CD4-positive, alpha-beta T cell (primary cell): ENCODE results near the gene CFDP1. TPM values are rescaled to one million over a fixed set of nuclear protein-coding genes. Genes with fewer than 3 reads are reported as not detected.

Experiments
- ATAC-seq: fragments of 200-7000 bp; cut with Tn5 transposase; one replicate; pipeline ENCODE4 v1.10.0; 2022; ENCODE audit warnings: mild to moderate bottlenecking; ENCODE audit not compliant: poor library complexity
- CTCF ChIA-PET: fragments of 350-600 bp; sonication (Branson Sonifier 250); formaldehyde crosslinking; loops from one replicate; lab custom pipeline; 2021; ENCODE audit warnings: antibody characterized with exemption, inconsistent platforms; lab: Charles Lee
- POLR2A ChIA-PET: fragments of 350-600 bp; sonication (Branson Sonifier 250); formaldehyde crosslinking; loops from one replicate; lab custom pipeline; 2021; ENCODE audit warnings: antibody characterized with exemption, inconsistent platforms; lab: Charles Lee
- DNase-seq, 14 experiments: peaks; one replicate each; pipeline ENCODE4 v3.0.0-alpha.2; 2013 to 2020; ENCODE audit warnings: mixed read lengths in 2 of 14
- H3K27ac ChIP-seq, 2 donors: one replicate each; pipeline versions ENCODE4 v1.5.1 to v1.7.0; 2013; ENCODE audit warnings: low read length in 2 of 2, low read depth in 1 of 2, mild to moderate bottlenecking in 1 of 2
- H3K27me3 ChIP-seq, 2 experiments: 1 replicate in 1 of 2; 2 replicates in 1 of 2; pipeline versions ENCODE4 v1.6.1 to v1.7.0; 2013; ENCODE audit warnings: low read length in 2 of 2, control low read depth in 1 of 2, mild to moderate bottlenecking in 1 of 2, moderate library complexity in 1 of 2; ENCODE audit not compliant: insufficient read depth in 2 of 2, control insufficient read depth in 1 of 2
- H3K36me3 ChIP-seq: one replicate; pipeline ENCODE4 v1.6.1; 2013; ENCODE audit warnings: low read length, control low read depth; ENCODE audit not compliant: insufficient read depth
- H3K4me1 ChIP-seq: one replicate; pipeline ENCODE4 v1.6.1; 2013; ENCODE audit warnings: low read length, control low read depth; ENCODE audit not compliant: insufficient read depth
- H3K4me3 ChIP-seq: one replicate; pipeline ENCODE4 v1.5.1; 2013; ENCODE audit warnings: mild to moderate bottlenecking, low read length, moderate library complexity
- H3K9me3 ChIP-seq, 2 experiments: 1 replicate in 1 of 2; 2 replicates in 1 of 2; pipeline versions ENCODE4 v1.6.1 to v1.7.0; 2013; ENCODE audit warnings: low read length in 2 of 2, mild to moderate bottlenecking in 2 of 2, control low read depth in 1 of 2, moderate library complexity in 1 of 2; ENCODE audit not compliant: control insufficient read depth in 1 of 2, insufficient read depth in 1 of 2
- H3K27ac Mint-ChIP-seq: one replicate; pipeline ENCODE4 v1.8.0; 2020; ENCODE audit warnings: mixed read lengths
- H3K27me3 Mint-ChIP-seq: one replicate; pipeline ENCODE4 v1.8.0; 2021; ENCODE audit warnings: mixed read lengths
- H3K36me3 Mint-ChIP-seq: one replicate; pipeline ENCODE4 v1.8.0; 2021; ENCODE audit warnings: low read depth, mixed read lengths
- H3K4me1 Mint-ChIP-seq: one replicate; pipeline ENCODE4 v1.8.0; 2021; ENCODE audit warnings: low read depth, mixed read lengths
- H3K4me3 Mint-ChIP-seq: one replicate; pipeline ENCODE4 v1.8.0; 2020; ENCODE audit warnings: mild to moderate bottlenecking, mixed read lengths
- H3K9me3 Mint-ChIP-seq: one replicate; pipeline ENCODE4 v1.8.0; 2020; ENCODE audit warnings: mixed read lengths
- intact Hi-C, 2 experiments: fragments of 100-400 bp; cut with DNase I in 1 of 2; cut with micrococcal nuclease in 1 of 2; formaldehyde crosslinking; loops; one replicate each; pipeline versions ENCODE4 v1.15.1 to v1.9.0; 2023 to 2025; cut with DNase I, micrococcal nuclease
- total RNA-seq, 174 experiments: library from RNA in 2 of 174; stranded (reverse) in 2 of 174; gene quantifications; one replicate each; pipeline ENCODE4 v1.2.3 and lab custom pipeline; 2021 to 2026
- TF ChIP-seq, protein P1 (sequence below): fragments of 200-600 bp; IDR thresholded peaks from one replicate; pipeline ENCODE4 v1.8.0; 2022; ENCODE audit warnings: antibody characterized with exemption, mild to moderate bottlenecking

CFDP1 gene
- total RNA-seq, 2 experiments from 2014 or later, result 23.0 to 25.5 TPM

GRCh38 chr16:75318737-75319136, 114.6 kb downstream of the CFDP1 start:
- Mint-ChIP-seq H3K9me3 (no peaks in the 10 kb centered on the region), H3K27ac (no peak overlapping the region), H3K4me3 (no peak overlapping the region), H3K27me3 (no peaks in the 10 kb centered on the region), H3K4me1 (peaks cover 26% of the 10 kb centered on the region), H3K36me3 (peaks cover 24% of the 10 kb centered on the region)
- DNase-seq, result no peak
- POLR2A ChIA-PET, result no interaction called here
- Histone ChIP-seq H3K9me3 (no peaks in the 10 kb centered on the region), H3K27ac (no peak overlapping the region), H3K36me3 (no peaks in the 10 kb centered on the region), H3K4me1 (peaks cover 22% of the 10 kb centered on the region), H3K4me3 (no peak overlapping the region), H3K27me3 (no peaks in the 10 kb centered on the region)
- TF ChIP-seq, protein P1, sequence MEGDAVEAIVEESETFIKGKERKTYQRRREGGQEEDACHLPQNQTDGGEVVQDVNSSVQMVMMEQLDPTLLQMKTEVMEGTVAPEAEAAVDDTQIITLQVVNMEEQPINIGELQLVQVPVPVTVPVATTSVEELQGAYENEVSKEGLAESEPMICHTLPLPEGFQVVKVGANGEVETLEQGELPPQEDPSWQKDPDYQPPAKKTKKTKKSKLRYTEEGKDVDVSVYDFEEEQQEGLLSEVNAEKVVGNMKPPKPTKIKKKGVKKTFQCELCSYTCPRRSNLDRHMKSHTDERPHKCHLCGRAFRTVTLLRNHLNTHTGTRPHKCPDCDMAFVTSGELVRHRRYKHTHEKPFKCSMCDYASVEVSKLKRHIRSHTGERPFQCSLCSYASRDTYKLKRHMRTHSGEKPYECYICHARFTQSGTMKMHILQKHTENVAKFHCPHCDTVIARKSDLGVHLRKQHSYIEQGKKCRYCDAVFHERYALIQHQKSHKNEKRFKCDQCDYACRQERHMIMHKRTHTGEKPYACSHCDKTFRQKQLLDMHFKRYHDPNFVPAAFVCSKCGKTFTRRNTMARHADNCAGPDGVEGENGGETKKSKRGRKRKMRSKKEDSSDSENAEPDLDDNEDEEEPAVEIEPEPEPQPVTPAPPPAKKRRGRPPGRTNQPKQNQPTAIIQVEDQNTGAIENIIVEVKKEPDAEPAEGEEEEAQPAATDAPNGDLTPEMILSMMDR, result no peak
- intact Hi-C loops, result no loop called here
- ATAC-seq, result no peak
- CTCF ChIA-PET, result no interaction called here

GRCh38 chr16:75317532-75317931, 115.8 kb downstream of the CFDP1 start:
- H3K4me3 Mint-ChIP-seq, result no peak overlapping the region
- peaks cover 25% of the 10 kb centered on the region for H3K4me1 Mint-ChIP-seq
- intact Hi-C loops, result no loop called here
- H3K27ac ChIP-seq, result no peak overlapping the region
- peaks cover 29% of the 10 kb centered on the region for H3K36me3 Mint-ChIP-seq
- DNase-seq, result no peak
- H3K36me3 ChIP-seq, result no peaks in the 10 kb centered on the region
- peaks cover 22% of the 10 kb centered on the region for H3K4me1 ChIP-seq
- H3K9me3 ChIP-seq, result no peaks in the 10 kb centered on the region
- no peaks in the 10 kb centered on the region for H3K27me3 ChIP-seq
- POLR2A ChIA-PET, result no interaction called here
- no peak overlapping the region for H3K27ac Mint-ChIP-seq
- H3K27me3 Mint-ChIP-seq, result no peaks in the 10 kb centered on the region
- H3K4me3 ChIP-seq, result no peak overlapping the region
- no peaks in the 10 kb centered on the region for H3K9me3 Mint-ChIP-seq
- TF ChIP-seq, protein P1, result no peak
- CTCF ChIA-PET, result no interaction called here
- no peak for ATAC-seq

DNA sequence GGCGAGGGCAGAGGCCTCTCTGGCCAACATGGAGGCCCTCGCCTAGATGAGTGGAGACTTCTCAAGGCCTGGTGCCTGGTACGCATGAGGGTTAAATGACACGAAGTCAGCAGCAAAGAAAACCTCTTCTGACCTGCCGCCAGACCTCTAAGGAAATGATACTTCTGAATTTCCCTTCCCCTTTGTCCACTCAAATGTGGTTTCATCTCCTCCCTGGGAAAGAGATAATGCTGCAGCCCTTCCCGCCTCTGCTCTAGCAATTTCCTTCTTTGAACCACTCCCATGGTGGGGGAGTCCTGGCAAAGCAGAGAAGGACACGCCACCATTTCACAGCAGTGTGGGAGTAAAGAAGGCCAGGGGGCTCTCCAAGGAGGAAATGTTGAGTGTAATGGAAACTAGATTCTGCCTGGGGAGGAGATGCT, 116.2 kb downstream of the CFDP1 start:
- Histone ChIP-seq H3K4me3 (no peak overlapping the region), H3K27ac (no peak overlapping the region), H3K27me3 (no peaks in the 10 kb centered on the region), H3K36me3 (no peaks in the 10 kb centered on the region), H3K9me3 (no peaks in the 10 kb centered on the region), H3K4me1 (peaks cover 22% of the 10 kb centered on the region)
- ChIA-PET CTCF (no interaction called here), POLR2A (no interaction called here)
- no peaks in the 10 kb centered on the region for H3K27me3 Mint-ChIP-seq
- no peak overlapping the region for H3K4me3 Mint-ChIP-seq
- ATAC-seq (no peak), DNase-seq (no peak)
- H3K36me3 Mint-ChIP-seq, result peaks cover 33% of the 10 kb centered on the region
- no peaks in the 10 kb centered on the region for H3K9me3 Mint-ChIP-seq
- TF ChIP-seq, protein P1, result no peak
- intact Hi-C loops, result no loop called here
- no peak overlapping the region for H3K27ac Mint-ChIP-seq
- peaks cover 25% of the 10 kb centered on the region for H3K4me1 Mint-ChIP-seq
